Stomach (tissue), 9 donors: ENCODE data around the gene PIN1. TPM values are rescaled to one million over a fixed set of nuclear protein-coding genes. Genes with fewer than 3 reads are reported as not detected.

Experiments used
- DNase-seq, 2 donors: peaks; one replicate each; pipeline versions ENCODE4 v3.0.0 to v3.0.0-alpha.2; 2013 to 2019
- H3K27ac ChIP-seq, 5 donors: fragments of 200-600 bp in 4 of 5; sonication (generic) in 4 of 5; one replicate each; pipeline ENCODE4 v1.5.1; 2013 to 2019; ENCODE audit warnings: mild to moderate bottlenecking in 1 of 5, moderate library complexity in 1 of 5
- H3K27me3 ChIP-seq, 3 donors: fragments of 200-600 bp; sonication (generic); one replicate each; pipeline ENCODE4 v1.5.1; 2017 to 2019; ENCODE audit warnings: mixed run types in 1 of 3
- H3K36me3 ChIP-seq, 4 donors: fragments of 200-600 bp; sonication (generic); 1 replicate in 3 of 4; 2 replicates in 1 of 4; pipeline ENCODE4 v1.5.1; 2016 to 2019
- H3K4me1 ChIP-seq, 4 donors: fragments of 200-600 bp; sonication (generic); one replicate each; pipeline ENCODE4 v1.5.1; 2016 to 2019
- H3K4me3 ChIP-seq, 4 donors: fragments of 200-600 bp; sonication (generic) in 3 of 4; one replicate each; pipeline ENCODE4 v1.5.1; 2016 to 2019; ENCODE audit warnings: mild to moderate bottlenecking in 1 of 4
- H3K9me3 ChIP-seq, 4 donors: fragments of 200-600 bp; sonication (generic); one replicate each; pipeline ENCODE4 v1.5.1; 2016 to 2019
- CTCF ChIP-seq, 7 experiments: fragments of 450-650 bp in 4 of 7; fragments of 200-600 bp in 3 of 7; sonication (generic) in 3 of 7; IDR thresholded peaks; one replicate each; pipeline ENCODE4 v1.5.1; 2016 to 2019; ENCODE audit warnings: antibody characterized with exemption in 7 of 7, control low read depth in 2 of 7, mild to moderate bottlenecking in 1 of 7
- EP300 ChIP-seq: sonication (generic); formaldehyde crosslinking; IDR thresholded peaks from one replicate; pipeline ENCODE4 v1.6.1; 2017; ENCODE audit warnings: antibody characterized with exemption
- POLR2A ChIP-seq, 4 donors: fragments of 450-650 bp; IDR thresholded peaks; one replicate each; pipeline ENCODE4 v1.6.1; 2016; ENCODE audit warnings: antibody characterized with exemption in 4 of 4, control low read depth in 2 of 4, mild to moderate bottlenecking in 1 of 4, moderate library complexity in 1 of 4
- POLR2AphosphoS5 ChIP-seq, 3 donors: sonication (generic); formaldehyde crosslinking; IDR thresholded peaks; one replicate each; pipeline ENCODE4 v1.6.1; 2016; ENCODE audit warnings: antibody characterized with exemption in 3 of 3
- WGBS, 5 donors: extraction: QIAGEN DNeasy Blood & Tissue Kit in 3 of 5; methylation state at CpG; one replicate each; pipeline versions ENCODE4 v1.1.5 to v1.1.7; 2013 to 2018; 5-methylcytosine and 5-hydroxymethylcytosine counted together
- intact Hi-C: fragments of 100-400 bp; cut with DNase I; formaldehyde crosslinking; loops from one replicate; pipeline ENCODE4 v1.15.1; 2023; ENCODE audit warnings: low total_unique reads
- polyA plus RNA-seq, 3 donors: library from polyadenylated mRNA; stranded (reverse); fragments of 200-250 nt; gene quantifications; one replicate each; pipeline ENCODE4 v1.2.3, GENCODE V29; 2013
- total RNA-seq, 5 donors: library from RNA; depleted of rRNA; stranded (reverse); fragments of >200 nt; gene quantifications; one replicate each; pipeline versions ENCODE4 v1.1.0 to v1.2.3, GENCODE V29; 2014 to 2016
- donor health status: healthy with polysubstance abuse.
- donor health status: Bipolar disorder and iron deficiency.
- donor health status: healthy.

PIN1 gene
- total and polyA plus RNA-seq, 8 donors = 24.2 to 105 (median 82.8) TPM

GRCh38 chr19:9850235-9850959 lies 15.3 kb downstream of the PIN1 start:
- WGBS, 5 donors = 64 to 82% (median 75%) methylated on average over 11 to 19 of the region's 19 CpGs
- H3K27me3 ChIP-seq = no peaks in the 10 kb centered on the region
- H3K9me3 ChIP-seq = no peaks in the 10 kb centered on the region
- TF ChIP-seq POLR2AphosphoS5 (IDR thresholded peaks at IDR 0.05) = no peak
- no peak for TF ChIP-seq CTCF (IDR thresholded peaks at IDR 0.05)
- TF ChIP-seq POLR2A (IDR thresholded peaks at IDR 0.05) = no peak
- no peak for TF ChIP-seq EP300
- peaks cover 14 to 69% (median 55%) of the 10 kb centered on the region in 4 donors for H3K36me3 ChIP-seq
- DNase-seq = peak in 1 of 2 donors; percentile 80
- intact Hi-C loops = no loop called here
- H3K27ac ChIP-seq = no peak overlapping the region
- H3K4me3 ChIP-seq = no peak overlapping the region
- H3K4me1 ChIP-seq = peaks cover 0 to 19% (median 7%) of the 10 kb centered on the region in 4 donors

GRCh38 chr19:9854282-9854846 lies 19.2 kb downstream of the PIN1 start:
- no peaks in the 10 kb centered on the region for H3K9me3 ChIP-seq
- peaks cover 0 to 29% (median 16%) of the 10 kb centered on the region in 4 donors for H3K36me3 ChIP-seq
- no peak overlapping the region for H3K4me3 ChIP-seq
- WGBS, 5 donors = 95 to 97% (median 96%) methylated on average over 25 to 38 of the region's 38 CpGs
- peaks cover 0 to 8% (median 0%) of the 10 kb centered on the region in 4 donors for H3K4me1 ChIP-seq
- TF ChIP-seq POLR2AphosphoS5 (IDR thresholded peaks at IDR 0.05) (no peak), POLR2A (IDR thresholded peaks at IDR 0.05) (no peak)
- no peak for DNase-seq
- H3K27me3 ChIP-seq = no peaks in the 10 kb centered on the region
- no peak overlapping the region for H3K27ac ChIP-seq
- intact Hi-C loops = no loop called here

- no peak overlapping the region for H3K4me3 ChIP-seq
- no peak for TF ChIP-seq POLR2AphosphoS5 (IDR thresholded peaks at IDR 0.05)
- no peak for TF ChIP-seq CTCF (IDR thresholded peaks at IDR 0.05)
- no peak for TF ChIP-seq EP300
- TF ChIP-seq POLR2A (IDR thresholded peaks at IDR 0.05) = no peak
- H3K9me3 ChIP-seq = no peaks in the 10 kb centered on the region
- no peaks in the 10 kb centered on the region for H3K27me3 ChIP-seq
- 87 to 97% (median 95%) methylated on average over 8 to 9 of the region's 9 CpGs for WGBS, 5 donors
- intact Hi-C loops = no loop called here
- DNase-seq = no peak
- peaks cover 0 to 8% (median 0%) of the 10 kb centered on the region in 4 donors for H3K36me3 ChIP-seq
- no peak overlapping the region for H3K27ac ChIP-seq
- H3K4me1 ChIP-seq = no peaks in the 10 kb centered on the region
Measured at GRCh38 chr19:9856609-9857008, 21.5 kb downstream of the PIN1 start.

GRCh38 chr19:9857076-9857721 lies 22.1 kb downstream of the PIN1 start:
- TF ChIP-seq EP300 (no peak), POLR2A (IDR thresholded peaks at IDR 0.05) (no peak), POLR2AphosphoS5 (IDR thresholded peaks at IDR 0.05) (no peak), CTCF (IDR thresholded peaks at IDR 0.05) (no peak)
- Histone ChIP-seq H3K4me1 (no peaks in the 10 kb centered on the region), H3K27ac (peak overlapping the region in 1 of 5 donors; percentile 23), H3K27me3 (no peaks in the 10 kb centered on the region), H3K36me3 (peaks cover 0 to 6% (median 0%) of the 10 kb centered on the region in 4 donors), H3K9me3 (no peaks in the 10 kb centered on the region), H3K4me3 (no peak overlapping the region)
- 93 to 96% (median 95%) methylated on average over 4 to 13 of the region's 13 CpGs for whole genome bisulfite sequencing, 5 donors
- intact Hi-C loops = no loop called here
- no peak for DNase-seq
